Measurements from ENCODE around the gene SPART. TPM values are rescaled to one million over a fixed set of nuclear protein-coding genes. Genes with fewer than 3 reads are reported as not detected.
"Not testable (repeated sequence)": the region's sequence is repeated elsewhere in the genome, so short reads cannot be mapped to it uniquely, and the experiment has no call there.

SPART gene
- total and polyA plus RNA-seq, 9 donors: 59.5 to 141 (median 98.1) TPM

DNA sequence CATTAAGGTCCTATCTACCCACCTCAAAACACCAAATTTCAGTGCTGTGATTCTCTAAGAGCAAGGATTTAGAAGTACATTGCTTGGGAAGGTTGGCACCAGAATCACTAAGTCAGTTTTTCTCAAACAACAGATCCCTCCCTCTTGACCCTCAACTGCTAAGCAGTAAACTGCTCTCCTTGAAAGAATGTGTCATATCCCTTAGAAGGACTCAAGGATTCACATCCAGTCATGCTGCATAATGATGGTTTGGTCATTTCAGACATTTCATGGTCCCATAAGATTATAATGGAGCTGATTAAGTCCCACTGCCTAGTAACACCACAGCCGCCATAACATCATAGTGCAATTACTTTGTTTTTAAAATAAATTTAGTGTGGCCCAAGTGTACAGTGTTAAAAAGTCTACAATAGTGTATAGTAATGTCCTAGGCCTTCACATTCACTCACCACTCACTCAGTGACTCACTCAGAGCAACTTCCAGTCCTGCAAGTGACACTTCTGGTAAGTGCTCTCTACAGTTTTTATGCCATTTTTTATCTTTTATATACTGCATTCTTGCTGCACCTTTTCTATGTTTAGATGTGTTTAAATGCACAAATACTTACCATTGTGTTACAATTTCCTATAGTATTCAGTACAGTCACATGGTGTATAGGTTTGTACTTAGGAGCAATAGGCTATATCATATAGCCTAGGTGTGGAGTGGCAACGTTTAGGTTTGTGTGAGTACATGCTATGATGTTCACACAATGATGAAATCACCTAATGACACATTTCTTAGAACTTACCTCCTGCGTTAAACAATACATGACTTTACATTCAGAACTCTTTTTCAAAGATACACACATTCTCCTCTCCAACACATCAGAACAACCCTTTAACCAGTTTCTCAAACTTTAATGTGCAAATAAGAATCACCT is 32.9 kb downstream of the SPART start:
- Histone ChIP-seq H3K4me1 (ENCODE audit: insufficient read depth) (no peaks in the 10 kb centered on the region), H3K4me3 (no peak overlapping the region), H3K27ac (no peak overlapping the region), H3K9me3 (no peaks in the 10 kb centered on the region), H3K27me3 (no peaks in the 10 kb centered on the region), H3K36me3 (no peaks in the 10 kb centered on the region)
- intact Hi-C loops (cut with DNase I): no loop called here
- WGBS, 3 donors: 72 to 78% (median 73%) methylated on average over 3 of the region's 3 CpGs
- TF ChIP-seq EP300 (IDR thresholded peaks at IDR 0.05) (no peak), POLR2A (IDR thresholded peaks at IDR 0.05) (no peak)
- TF ChIP-seq, protein P1, sequence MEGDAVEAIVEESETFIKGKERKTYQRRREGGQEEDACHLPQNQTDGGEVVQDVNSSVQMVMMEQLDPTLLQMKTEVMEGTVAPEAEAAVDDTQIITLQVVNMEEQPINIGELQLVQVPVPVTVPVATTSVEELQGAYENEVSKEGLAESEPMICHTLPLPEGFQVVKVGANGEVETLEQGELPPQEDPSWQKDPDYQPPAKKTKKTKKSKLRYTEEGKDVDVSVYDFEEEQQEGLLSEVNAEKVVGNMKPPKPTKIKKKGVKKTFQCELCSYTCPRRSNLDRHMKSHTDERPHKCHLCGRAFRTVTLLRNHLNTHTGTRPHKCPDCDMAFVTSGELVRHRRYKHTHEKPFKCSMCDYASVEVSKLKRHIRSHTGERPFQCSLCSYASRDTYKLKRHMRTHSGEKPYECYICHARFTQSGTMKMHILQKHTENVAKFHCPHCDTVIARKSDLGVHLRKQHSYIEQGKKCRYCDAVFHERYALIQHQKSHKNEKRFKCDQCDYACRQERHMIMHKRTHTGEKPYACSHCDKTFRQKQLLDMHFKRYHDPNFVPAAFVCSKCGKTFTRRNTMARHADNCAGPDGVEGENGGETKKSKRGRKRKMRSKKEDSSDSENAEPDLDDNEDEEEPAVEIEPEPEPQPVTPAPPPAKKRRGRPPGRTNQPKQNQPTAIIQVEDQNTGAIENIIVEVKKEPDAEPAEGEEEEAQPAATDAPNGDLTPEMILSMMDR (IDR thresholded peaks at IDR 0.05): no peak
- DNase-seq: no peak

GRCh38 chr13:36310417-36311108 is 35.6 kb downstream of the SPART start:
- TF ChIP-seq POLR2A (IDR thresholded peaks at IDR 0.05) (no peak), EP300 (IDR thresholded peaks at IDR 0.05) (no peak)
- TF ChIP-seq, protein P1 (IDR thresholded peaks at IDR 0.05): no peak
- WGBS, 3 donors: 87 to 92% (median 91%) methylated on average over 7 of the region's 7 CpGs
- Histone ChIP-seq H3K4me1 (ENCODE audit: insufficient read depth) (no peaks in the 10 kb centered on the region), H3K9me3 (no peaks in the 10 kb centered on the region), H3K4me3 (no peak overlapping the region), H3K36me3 (no peaks in the 10 kb centered on the region), H3K27me3 (no peaks in the 10 kb centered on the region), H3K27ac (no peak overlapping the region)
- no peak for DNase-seq
- intact Hi-C loops (cut with DNase I): no loop called here

GRCh38 chr13:36302289-36302688 is 43.9 kb downstream of the SPART start:
- peaks cover 1% of the 10 kb centered on the region for H3K4me1 ChIP-seq (ENCODE audit: insufficient read depth)
- DNase-seq: no peak
- WGBS, 3 donors: 68 to 74% (median 71%) methylated on average over 3 of the region's 3 CpGs
- H3K27ac ChIP-seq: no peak overlapping the region
- intact Hi-C loops (cut with DNase I): no loop called here
- no peaks in the 10 kb centered on the region for H3K36me3 ChIP-seq
- no peak overlapping the region for H3K4me3 ChIP-seq
- H3K27me3 ChIP-seq: no peaks in the 10 kb centered on the region
- TF ChIP-seq, protein P1 (IDR thresholded peaks at IDR 0.05): no peak
- TF ChIP-seq EP300 (IDR thresholded peaks at IDR 0.05) (no peak), POLR2A (IDR thresholded peaks at IDR 0.05) (no peak)
- no peaks in the 10 kb centered on the region for H3K9me3 ChIP-seq

DNA sequence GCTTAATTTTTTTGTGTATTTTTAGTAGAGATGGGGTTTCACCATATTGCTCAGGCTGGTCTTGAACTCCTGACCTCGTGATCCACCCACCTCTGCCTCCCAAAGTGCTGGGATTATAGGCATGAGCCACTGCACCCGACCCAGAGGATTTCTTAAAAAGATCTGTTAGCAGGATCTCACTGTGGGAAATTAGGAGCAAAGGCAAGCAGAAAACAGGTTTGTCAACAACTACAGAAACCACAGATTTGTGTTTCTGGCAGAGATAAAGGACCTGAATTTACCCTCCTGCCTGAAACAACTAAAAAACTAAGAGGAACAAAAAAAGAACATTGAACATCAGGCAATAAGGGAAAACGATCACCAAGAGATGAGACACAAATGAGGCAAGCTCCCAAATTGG is 46.7 kb downstream of the SPART start:
- H3K27ac ChIP-seq; H3K9me3 ChIP-seq; H3K4me3 ChIP-seq; H3K27me3 ChIP-seq; H3K4me1 ChIP-seq (ENCODE audit: insufficient read depth); intact Hi-C loops (cut with DNase I); H3K36me3 ChIP-seq; DNase-seq: not testable (repeated sequence)
- 40 to 53% (median 50%) methylated on average over 3 of the region's 3 CpGs for WGBS, 3 donors

Data from ovary (tissue), 9 donors.